Fibroblast of the aortic adventitia (primary cell): Measurements from ENCODE around the gene LRP2. TPM values are rescaled to one million over a fixed set of nuclear protein-coding genes. Genes with fewer than 3 reads are reported as not detected.

Experiments used
- DNase-seq: peaks from one replicate; pipeline ENCODE4 v3.0.0-alpha.2; 2010; ENCODE audit warnings: low read depth
- H3K4me3 ChIP-seq: 2 replicates; pipeline ENCODE4 v1.5.1; 2011; ENCODE audit warnings: low read depth, mild to moderate bottlenecking, control low read depth, low read length, moderate library complexity
- CTCF ChIP-seq: IDR thresholded peaks from 2 replicates; pipeline ENCODE4 v1.5.1; 2011; ENCODE audit warnings: mild to moderate bottlenecking, low read length, control low read depth, inconsistent platforms; ENCODE audit not compliant: insufficient read depth
- total RNA-seq: library from RNA; depleted of rRNA; stranded (reverse); fragments of >200 nt; gene quantifications from 2 replicates; pipeline ENCODE4 v1.2.3, GENCODE V29; 2012; ENCODE audit warnings: low replicate concordance

LRP2 gene
- total RNA-seq, 1 donor = not detected

GRCh38 chr2:169077674-169078240, 284.6 kb downstream of the LRP2 start:
- no peak for DNase-seq
- no peak for TF ChIP-seq CTCF
- H3K4me3 ChIP-seq = no peak overlapping the region

Other genes starting within 250 kb of the LRP2 start
- gene BBS5, start 117.0 kb upstream of the LRP2 start, total RNA-seq = 4.0 and 7.3 TPM in 2 replicates
- gene KLHL41, start 147.2 kb upstream of the LRP2 start, total RNA-seq = 1.4 and 2.1 TPM in 2 replicates
- gene FASTKD1, start 211.3 kb upstream of the LRP2 start, total RNA-seq = 17.6 and 24.0 TPM in 2 replicates
- 43.5 and 43.7 TPM in 2 replicates for gene PPIG, start 221.8 kb upstream of the LRP2 start, total RNA-seq